ENCODE data around the gene ANKRD7. TPM values are rescaled to one million over a fixed set of nuclear protein-coding genes. Genes with fewer than 3 reads are reported as not detected.

The ANKRD7 gene
- total RNA-seq, 1 donor, result 0.86 TPM

DNA sequence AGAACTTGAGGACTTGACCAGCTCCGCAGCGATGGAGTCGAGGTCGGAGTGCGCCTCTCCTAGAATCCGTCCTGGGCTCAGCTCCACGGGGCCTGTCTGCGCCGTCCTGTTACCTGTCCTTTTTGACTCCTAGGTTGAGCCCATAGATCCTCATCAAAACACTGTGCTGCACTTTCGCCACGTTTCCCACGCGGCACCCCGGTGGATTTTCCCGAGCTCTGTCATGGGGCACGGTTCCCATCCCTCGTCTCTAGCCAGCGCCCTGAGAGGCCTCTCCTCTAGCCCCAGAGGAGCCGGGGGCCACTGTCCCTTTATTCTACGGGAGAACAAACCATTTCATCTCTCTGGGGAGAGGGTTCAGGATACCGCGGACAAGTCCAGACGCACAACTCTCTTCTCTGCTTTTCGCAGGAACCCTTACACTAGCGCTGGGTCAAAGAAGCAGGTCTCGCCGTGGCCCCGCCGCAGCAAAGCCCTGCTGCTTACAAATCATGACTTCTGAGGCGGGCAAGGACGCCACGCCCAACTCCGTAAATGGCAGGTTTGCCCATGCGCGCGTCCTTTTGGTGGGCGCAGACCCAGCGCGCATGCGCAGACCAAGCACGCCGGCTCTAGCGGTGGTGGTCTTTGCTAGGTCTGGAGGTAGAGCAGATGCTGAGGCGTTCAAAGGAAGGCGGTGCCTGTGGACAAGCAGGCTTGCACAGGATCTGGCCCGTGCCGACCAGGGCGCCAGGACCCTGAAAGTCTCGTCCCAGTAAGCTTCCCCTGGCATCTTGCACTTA is 10.3 kb upstream of the ANKRD7 start:
- no peak for TF ChIP-seq CTCF (IDR thresholded peaks at IDR 0.05; ENCODE audit: insufficient read depth, low read depth, low read length)
- DNase-seq (ENCODE audit: low read depth), result peak; percentile 75
- peak overlapping the region; percentile 68 for H3K4me3 ChIP-seq (ENCODE audit: low read depth, low read length)

DNA sequence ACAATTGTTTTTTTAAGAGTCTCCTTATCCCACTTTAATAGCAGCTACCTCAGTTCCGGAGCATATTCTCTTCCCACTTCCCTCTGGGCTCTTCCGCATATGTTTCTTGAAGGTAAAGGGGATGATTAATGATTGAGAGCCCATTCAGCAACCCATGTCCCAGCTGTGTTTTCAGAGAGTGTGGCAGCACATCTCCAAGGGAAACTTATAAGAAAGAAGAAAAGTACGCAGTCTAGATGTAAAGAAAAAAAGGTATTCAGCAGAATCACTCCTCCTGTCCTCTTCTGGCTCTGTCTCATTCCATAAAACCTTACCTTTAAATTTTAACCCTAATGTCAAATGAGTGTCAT is 9.7 kb upstream of the ANKRD7 start:
- H3K4me3 ChIP-seq (ENCODE audit: low read depth, low read length), result peak overlapping the region; percentile 68
- TF ChIP-seq CTCF (IDR thresholded peaks at IDR 0.05; ENCODE audit: insufficient read depth, low read depth, low read length), result no peak
- DNase-seq (ENCODE audit: low read depth), result no peak

GRCh38 chr7:118217210-118217619 is 7.3 kb upstream of the ANKRD7 start:
- H3K4me3 ChIP-seq (ENCODE audit: low read depth, low read length), result no peak overlapping the region
- DNase-seq (ENCODE audit: low read depth), result no peak
- no peak for TF ChIP-seq CTCF (IDR thresholded peaks at IDR 0.05; ENCODE audit: insufficient read depth, low read depth, low read length)

GRCh38 chr7:118218413-118219156 is 5.9 kb upstream of the ANKRD7 start:
- peak; percentile 26 for DNase-seq (ENCODE audit: low read depth)
- no peak for TF ChIP-seq CTCF (IDR thresholded peaks at IDR 0.05; ENCODE audit: insufficient read depth, low read depth, low read length)
- H3K4me3 ChIP-seq (ENCODE audit: low read depth, low read length), result no peak overlapping the region

DNA sequence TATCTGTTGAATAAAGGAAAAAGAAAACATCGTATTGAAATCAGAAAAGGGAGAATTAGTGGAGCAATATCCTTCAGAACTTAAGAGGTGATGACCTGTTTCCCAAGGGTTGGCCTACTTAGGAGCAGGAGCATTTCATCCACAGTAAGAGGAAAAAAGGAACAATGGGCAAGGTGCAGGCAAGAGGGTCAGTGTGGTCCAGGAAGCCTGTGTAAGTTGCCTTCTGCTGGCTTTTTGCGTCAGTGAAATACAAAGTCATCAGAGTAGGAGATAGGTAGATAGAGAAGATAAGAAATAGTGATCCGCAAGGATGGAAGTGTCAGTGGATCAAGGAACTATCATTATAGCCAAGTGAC is 5.4 kb upstream of the ANKRD7 start:
- no peak for TF ChIP-seq CTCF (IDR thresholded peaks at IDR 0.05; ENCODE audit: insufficient read depth, low read depth, low read length)
- no peak overlapping the region for H3K4me3 ChIP-seq (ENCODE audit: low read depth, low read length)
- no peak for DNase-seq (ENCODE audit: low read depth)

GRCh38 chr7:118220583-118220982 is 3.9 kb upstream of the ANKRD7 start:
- no peak for DNase-seq (ENCODE audit: low read depth)
- no peak overlapping the region for H3K4me3 ChIP-seq (ENCODE audit: low read depth, low read length)
- no peak for TF ChIP-seq CTCF (IDR thresholded peaks at IDR 0.05; ENCODE audit: insufficient read depth, low read depth, low read length)

Data from fibroblast of villous mesenchyme (primary cell).